GM18520 (cell line): ENCODE measurements around the gene TEAD4.

Experiments used
- ATAC-seq: cut with Tn5 transposase; IDR thresholded peaks from one replicate; pipeline ENCODE4 v1.9.1; 2021; ENCODE audit not compliant: unreplicated experiment

Gene TEAD4

DNA sequence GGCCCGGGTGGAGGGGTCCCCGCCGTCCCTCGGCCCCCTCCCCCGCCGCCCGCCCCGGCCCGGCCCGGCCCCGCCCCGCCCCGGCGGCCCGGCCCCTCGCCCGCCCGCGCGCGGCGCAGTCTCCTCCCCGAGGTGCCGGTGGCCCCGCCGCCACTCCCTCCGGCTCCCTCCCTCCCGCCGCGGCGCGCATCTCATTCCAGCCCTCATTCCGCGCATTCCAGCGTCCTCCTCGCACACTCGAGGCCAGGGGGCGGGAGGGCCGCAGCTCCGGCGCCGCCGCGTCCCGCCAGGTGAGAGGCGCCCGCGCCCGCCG is at the start of gene TEAD4:
TSS of gene TEAD4 (plus strand) at position 206 of the 313 bp plus-strand sequence.
- no peak for ATAC-seq

DNA sequence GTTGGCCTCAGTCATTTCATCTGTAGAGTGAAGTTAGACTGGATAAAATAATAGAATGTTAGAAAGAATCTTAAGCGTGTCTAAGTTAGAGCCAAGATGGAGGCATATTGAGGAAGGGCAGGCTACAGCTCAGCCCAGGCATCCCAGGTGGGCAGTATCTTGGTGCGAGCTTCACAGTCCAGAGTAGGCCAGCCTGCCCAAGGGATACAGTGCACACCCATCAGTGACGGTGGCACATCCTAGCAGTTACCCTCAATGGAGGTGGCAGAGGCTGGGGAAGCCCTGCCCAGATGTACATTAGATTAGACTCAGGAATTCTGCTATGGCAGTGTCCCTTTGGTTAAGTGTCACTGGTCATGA is 47.0 kb upstream of the TEAD4 start:
- no peak for ATAC-seq

GRCh38 chr12:2919249-2919648 is 39.9 kb upstream of the TEAD4 start:
- no peak for ATAC-seq

- ATAC-seq, result no peak
Measured at GRCh38 chr12:2922329-2922728, 36.9 kb upstream of the TEAD4 start.

GRCh38 chr12:2923057-2923456 is 36.1 kb upstream of the TEAD4 start:
- ATAC-seq, result no peak

GRCh38 chr12:2924019-2924418 is 35.2 kb upstream of the TEAD4 start:
- no peak for ATAC-seq

GRCh38 chr12:2925322-2925995 is 33.7 kb upstream of the TEAD4 start:
- ATAC-seq, result no peak

DNA sequence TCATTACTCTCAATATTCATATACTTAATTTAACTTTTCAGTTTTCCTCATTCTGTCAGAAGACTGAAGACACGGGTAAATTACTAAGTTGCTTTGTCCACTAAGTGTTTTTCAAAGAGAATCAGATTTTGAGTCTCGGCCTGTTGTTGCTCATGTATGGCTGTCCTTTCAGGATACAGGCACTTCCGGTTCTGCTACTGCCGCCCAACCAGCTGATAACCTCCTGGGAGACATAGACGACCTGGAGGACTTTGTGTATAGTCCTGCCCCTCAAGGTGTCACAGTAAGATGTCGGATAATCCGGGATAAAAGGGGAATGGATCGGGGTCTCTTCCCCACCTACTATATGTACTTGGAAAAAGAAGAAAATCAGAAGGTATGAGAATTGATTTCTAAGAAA is 28.3 kb upstream of the TEAD4 start:
- ATAC-seq, result no peak

GRCh38 chr12:2933586-2933985 is 25.6 kb upstream of the TEAD4 start:
- ATAC-seq, result no peak

DNA sequence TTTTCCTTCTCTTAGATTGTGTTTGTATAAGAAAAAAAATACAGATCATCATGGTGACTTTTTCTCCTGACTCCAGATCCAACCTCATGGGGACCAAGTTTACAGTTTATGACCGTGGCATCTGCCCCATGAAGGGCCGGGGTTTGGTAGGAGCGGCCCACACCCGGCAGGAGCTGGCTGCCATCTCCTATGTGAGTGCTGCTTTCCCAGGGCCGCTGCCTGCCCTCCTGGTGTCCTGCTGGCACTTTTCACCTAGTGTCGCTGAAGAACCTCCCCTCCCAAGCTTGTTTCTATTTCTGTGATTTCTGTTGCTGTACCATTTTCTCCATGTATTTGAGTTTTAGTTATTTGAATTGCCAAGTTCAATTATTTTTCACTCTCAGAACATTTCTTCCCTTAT is 24.8 kb upstream of the TEAD4 start:
- ATAC-seq, result no peak

DNA sequence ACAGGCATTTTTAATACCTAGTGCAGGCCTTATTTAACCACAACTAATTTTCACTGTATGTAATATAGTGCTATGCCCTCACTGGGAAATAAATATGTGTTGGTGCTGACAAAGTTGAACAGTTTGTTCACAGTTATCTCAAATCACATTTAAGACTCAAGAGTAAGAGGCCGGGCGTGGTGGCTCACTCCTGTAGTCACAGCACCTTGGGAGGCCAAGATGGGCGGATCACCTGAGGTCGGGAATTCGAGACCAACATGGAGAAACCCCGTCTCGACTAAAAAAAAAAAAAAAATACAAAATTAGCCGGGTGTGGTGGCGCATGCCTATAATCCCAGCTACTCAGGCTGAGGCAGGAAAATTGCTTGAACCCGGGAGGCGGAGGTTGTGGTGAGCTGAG is 22.9 kb upstream of the TEAD4 start:
- no peak for ATAC-seq

DNA sequence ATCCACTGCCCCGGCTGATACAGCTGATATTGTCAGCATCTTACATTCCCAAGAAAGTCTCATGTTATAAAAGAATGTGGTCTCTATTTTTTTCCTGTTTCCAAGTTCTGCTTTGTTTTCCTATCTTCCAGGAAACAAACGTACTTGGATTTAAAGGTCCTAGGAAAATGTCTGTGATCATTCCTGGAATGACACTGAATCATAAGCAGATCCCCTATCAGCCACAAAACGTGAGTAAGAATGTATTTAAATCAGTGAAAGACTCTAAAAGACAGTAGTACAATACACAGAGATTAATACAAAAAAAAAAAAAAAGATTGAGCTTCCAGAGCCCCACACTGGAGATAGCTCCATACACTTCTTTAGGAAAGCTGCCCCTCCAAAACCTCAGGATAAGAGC is 21.7 kb upstream of the TEAD4 start:
- no peak for ATAC-seq

- no peak for ATAC-seq
Measured at GRCh38 chr12:2939191-2939590, 20.0 kb upstream of the TEAD4 start.

GRCh38 chr12:2940564-2940963 is 18.6 kb upstream of the TEAD4 start:
- ATAC-seq, result no peak

DNA sequence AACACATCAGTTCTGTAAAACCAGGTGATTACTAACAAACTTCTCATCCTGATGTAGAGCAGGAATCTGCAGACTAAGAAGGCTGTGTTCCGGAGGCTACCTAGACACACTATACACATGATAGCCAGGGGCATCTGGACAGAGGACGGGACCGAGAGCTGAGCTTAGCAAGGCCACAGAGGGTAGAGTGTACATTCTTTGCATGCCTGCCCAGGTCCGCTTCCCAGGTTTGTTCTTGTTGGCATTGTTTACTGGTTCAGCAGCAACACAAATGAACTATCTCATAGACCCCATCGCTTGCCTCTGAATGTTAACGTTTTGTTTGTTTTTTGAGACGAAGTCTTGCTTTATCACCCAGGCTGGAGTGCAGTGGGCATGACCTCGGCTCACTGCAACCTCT is 17.7 kb upstream of the TEAD4 start:
- no peak for ATAC-seq

DNA sequence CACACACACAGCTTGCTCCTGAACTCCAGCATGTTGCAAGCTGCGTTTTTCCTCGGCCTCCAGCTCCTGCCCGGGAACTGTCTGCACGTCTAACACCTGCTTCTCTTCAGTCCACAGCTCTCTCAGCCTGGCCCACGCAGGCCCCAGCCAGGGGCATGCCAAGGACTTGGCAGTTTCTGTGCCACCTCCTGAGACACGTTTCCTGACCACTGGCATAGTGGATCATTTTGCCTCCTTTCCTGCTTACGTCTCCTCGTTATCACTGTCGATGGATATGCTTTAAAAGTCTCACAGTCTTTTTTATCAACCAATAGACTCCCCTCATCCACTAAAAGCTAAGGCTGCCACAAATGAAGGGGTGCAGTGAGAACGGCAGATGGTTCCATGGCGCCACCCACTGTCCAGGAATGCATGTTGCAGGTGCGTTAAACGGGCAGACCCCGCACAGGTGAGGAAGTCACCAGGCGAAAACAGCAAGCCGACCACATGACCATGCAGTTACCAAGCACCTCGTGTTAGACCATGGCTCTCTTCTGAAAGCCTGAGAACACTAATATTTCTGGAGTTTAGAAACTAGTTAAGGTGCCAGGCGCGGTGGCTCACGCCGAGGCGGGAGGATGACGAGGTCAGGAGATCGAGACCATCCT is 14.7 kb upstream of the TEAD4 start:
- ATAC-seq, result no peak

GRCh38 chr12:2949411-2949810 is 9.8 kb upstream of the TEAD4 start:
- no peak for ATAC-seq

DNA sequence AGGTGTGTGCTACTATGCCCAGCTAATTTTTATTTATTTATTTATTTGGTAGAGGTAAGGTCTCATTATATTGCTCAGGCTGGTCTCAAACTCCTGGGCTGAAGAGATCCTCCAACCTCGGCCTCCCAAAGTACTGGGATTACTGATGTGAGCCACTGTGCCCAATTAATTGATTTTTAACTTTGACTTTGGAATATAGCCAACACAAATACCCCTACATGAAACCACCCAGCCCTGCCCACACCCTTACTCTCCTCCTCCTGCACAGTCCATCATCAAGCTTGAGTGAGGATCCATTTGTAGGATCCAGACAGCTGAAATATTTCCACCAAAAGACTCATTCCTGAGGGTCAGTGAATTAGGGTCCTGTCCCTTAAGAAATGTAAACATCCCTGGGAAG is 3.3 kb upstream of the TEAD4 start:
- no peak for ATAC-seq

DNA sequence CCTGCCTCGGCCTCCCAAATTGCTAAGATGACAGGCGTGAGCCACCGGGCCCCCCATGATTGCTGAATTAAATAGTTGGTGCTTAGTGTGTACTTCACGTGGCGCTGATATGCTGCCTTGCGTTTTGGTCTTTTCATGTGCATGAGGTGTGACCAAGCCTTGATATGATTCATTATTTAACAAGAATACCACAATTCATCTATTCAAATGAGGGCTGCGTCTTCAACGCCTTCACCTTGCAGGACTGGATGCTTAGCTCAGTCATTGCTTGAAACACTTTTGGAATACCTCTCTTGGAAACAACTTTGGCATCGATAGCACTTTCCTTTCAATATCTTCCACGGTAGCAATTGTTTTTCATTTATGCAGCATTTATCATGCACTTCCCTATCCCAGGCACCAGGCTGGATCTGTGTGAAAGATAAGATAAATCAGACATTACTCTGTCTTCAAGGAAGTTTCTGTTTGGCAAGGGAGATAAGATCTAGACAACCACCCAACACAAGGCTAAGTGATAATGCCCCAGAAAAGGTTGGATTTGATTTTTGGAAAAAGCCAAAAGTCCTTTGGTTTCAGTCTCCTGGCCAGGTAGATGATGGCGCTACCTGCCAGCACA is 1.3 kb upstream of the TEAD4 start:
- no peak for ATAC-seq

GRCh38 chr12:2958432-2959191 is 585 bp upstream of the TEAD4 start:
- no peak for ATAC-seq

DNA sequence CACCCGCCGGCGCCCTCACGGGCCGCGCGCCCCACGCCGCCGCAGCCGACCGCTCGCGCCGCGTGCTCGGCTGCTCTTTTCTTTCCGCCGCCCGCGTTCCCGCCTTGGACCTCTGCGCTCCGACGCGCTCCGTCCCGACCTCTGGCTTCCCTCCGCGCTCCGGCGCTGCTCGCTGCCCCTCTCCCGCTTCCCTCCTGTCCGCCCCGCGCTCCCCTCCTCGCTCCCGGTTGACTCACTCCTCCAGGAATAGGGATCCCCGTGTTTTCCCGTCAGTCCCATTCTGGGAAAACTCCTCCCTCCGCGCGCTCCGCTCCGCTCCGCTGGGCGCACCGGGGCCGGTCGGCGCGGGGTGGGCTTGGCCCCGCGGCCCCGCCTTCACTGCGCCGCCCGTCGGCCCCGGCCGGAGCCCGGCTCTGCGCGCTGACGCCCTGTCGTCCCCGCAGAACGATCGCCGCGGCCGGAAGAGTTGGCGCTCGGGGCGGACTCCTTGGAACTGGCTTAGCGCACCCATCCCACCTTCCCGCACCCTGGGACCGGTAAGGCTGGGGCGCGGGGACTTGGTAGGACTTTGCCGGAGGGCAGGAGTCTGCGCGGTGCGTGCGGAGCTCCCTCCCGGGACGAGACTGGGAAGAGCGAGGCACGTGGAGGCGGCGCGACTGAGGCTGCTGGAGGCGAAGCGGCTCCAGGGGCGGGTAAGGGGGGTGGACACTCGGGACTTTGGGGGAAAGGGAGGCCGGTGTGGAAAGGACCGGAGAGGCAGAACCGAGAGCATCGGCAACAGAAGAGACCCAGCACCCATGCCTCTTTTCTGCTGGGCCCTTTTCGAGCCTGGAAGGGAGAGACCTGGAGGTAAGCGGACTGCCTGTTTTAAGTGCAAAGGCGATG is 550 bp downstream of the TEAD4 start:
- no peak for ATAC-seq
